Spinal cord (tissue), 10 donors: ENCODE results near the gene RPRM. TPM values are rescaled to one million over a fixed set of nuclear protein-coding genes. Genes with fewer than 3 reads are reported as not detected.
"Not testable (repeated sequence)": the region's sequence is repeated elsewhere in the genome, so short reads cannot be mapped to it uniquely, and the experiment has no call there.

Source experiments
- DNase-seq, 6 donors: peaks; one replicate each; pipeline versions ENCODE4 v3.0.0 to v3.0.0-alpha.2; 2013 to 2015; ENCODE audit warnings: low spot score in 6 of 6, low read depth in 4 of 6
- H3K27ac ChIP-seq: one replicate; pipeline ENCODE4 v1.5.1; 2013; ENCODE audit warnings: low read depth, low read length, control low read depth
- H3K27me3 ChIP-seq: one replicate; pipeline ENCODE4 v1.6.1; 2013; ENCODE audit warnings: low read length; ENCODE audit not compliant: control insufficient read depth, insufficient read depth
- H3K36me3 ChIP-seq: one replicate; pipeline ENCODE4 v1.6.1; 2013; ENCODE audit warnings: low read length; ENCODE audit not compliant: control insufficient read depth, insufficient read depth
- H3K4me1 ChIP-seq: one replicate; pipeline ENCODE4 v1.6.1; 2013; ENCODE audit warnings: low read length; ENCODE audit not compliant: control insufficient read depth, insufficient read depth
- H3K4me3 ChIP-seq: one replicate; pipeline ENCODE4 v1.5.1; 2013; ENCODE audit warnings: low read depth, low read length, control low read depth
- H3K9me3 ChIP-seq: one replicate; pipeline ENCODE4 v1.6.1; 2013; ENCODE audit warnings: low read length; ENCODE audit not compliant: control insufficient read depth, insufficient read depth
- WGBS: methylation state at CpG from one replicate; pipeline ENCODE4 v1.1.5; 2013; ENCODE audit warnings: missing lambda C conversion rate; ENCODE audit not compliant: insufficient coverage; 5-methylcytosine and 5-hydroxymethylcytosine counted together
- long read RNA-seq, 4 donors: transcript quantifications; one replicate each; lab custom pipeline, GENCODE V29; 2026
- polyA plus RNA-seq, 2 donors: library from polyadenylated mRNA; unstranded; fragments of 120-200 nt; gene quantifications; one replicate each; pipeline ENCODE4 v1.2.1, GENCODE V29; 2013; ENCODE audit not compliant: insufficient read length in 2 of 2
- total RNA-seq, 2 donors: library from RNA; depleted of rRNA in 1 of 2; stranded (reverse); fragments of 120-200 nt in 1 of 2; fragments of >200 nt in 1 of 2; gene quantifications; one replicate each; pipeline versions ENCODE4 v1.2.3 to v1.2.4, GENCODE V29; 2013 to 2014
- donor health status: healthy.

The RPRM gene
- 10 to 100 TPM; 15.1 to 21.8 TPM for total RNA-seq
- polyA plus RNA-seq, result 10 to 100 TPM; 78.2 to 83.8 TPM
- long read RNA-seq, donor 1, transcript RPRM-201 (1 exons, 1,471 nt), result major isoform, 63 of 63 reads
- long read RNA-seq, donor 1, partial matches to known transcripts, result 0 of 63 reads
- long read RNA-seq, donor 1, other reads (novel, unspliced or antisense), result 0 of 63 reads
- long read RNA-seq, donor 2, transcript RPRM-201 (1 exons, 1,471 nt), result major isoform, 39 of 39 reads
- long read RNA-seq, donor 2, partial matches to known transcripts, result 0 of 39 reads
- long read RNA-seq, donor 2, other reads (novel, unspliced or antisense), result 0 of 39 reads
- long read RNA-seq, donor 3, transcript RPRM-201 (1 exons, 1,471 nt), result major isoform, 49 of 49 reads
- long read RNA-seq, donor 3, partial matches to known transcripts, result 0 of 49 reads
- long read RNA-seq, donor 3, other reads (novel, unspliced or antisense), result 0 of 49 reads
- long read RNA-seq, donor 4, partial matches to known transcripts, result 0 of 2 reads
- long read RNA-seq, donor 4, other reads (novel, unspliced or antisense), result 0 of 2 reads

DNA sequence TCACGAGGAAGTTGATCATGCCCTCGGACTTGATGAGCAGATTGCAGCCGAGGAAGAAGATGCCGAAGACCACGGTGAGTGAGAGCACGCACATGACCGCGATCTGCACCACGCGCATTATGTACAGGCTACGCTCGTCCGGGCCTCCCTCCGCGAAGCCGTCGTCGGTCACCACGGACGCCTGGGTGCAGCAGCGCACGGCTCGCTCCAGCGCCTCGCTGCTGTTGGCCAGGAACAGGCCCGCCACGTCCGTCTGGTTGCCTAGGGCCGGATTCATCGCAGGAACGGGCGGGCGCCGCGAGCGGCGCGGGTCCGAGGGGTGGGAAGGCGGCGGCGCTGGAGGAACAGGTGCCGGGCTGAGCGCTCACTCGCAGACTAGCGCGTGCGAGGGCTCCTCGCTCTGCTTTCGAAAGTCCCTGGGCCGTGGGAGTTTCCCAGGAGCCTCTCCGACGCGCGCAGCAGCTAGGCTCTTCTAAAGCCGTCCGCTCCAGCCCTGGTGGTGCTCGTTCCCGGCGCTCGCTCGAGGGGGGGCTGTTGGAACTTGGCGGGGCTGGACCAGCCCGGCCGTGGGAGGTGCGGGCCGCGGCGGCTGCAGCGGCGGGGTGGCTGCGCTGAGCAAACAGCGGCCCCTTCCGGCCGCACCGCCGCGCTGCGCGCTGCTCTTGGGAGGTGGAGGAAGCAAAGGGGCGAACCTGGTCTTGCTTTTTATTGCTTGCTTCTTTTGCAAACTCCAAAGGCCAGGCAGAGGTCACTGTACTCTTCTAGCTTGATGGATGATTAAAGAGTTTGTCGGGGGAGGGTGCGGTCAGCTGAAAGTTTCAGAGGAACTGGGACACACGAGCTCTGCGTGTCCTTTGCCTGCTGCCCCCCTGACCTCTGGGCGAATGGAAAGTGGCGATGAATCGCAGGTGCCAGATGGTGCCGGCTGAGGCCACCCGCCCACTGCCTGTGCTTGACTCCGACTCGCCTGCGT, at the start of gene RPRM:
TSS of gene RPRM (minus strand) at position 474 of the 973 bp plus-strand sequence. CDS start at position 277, 197 bp downstream.
- H3K9me3 ChIP-seq, result no peaks in the 10 kb centered on the region

DNA sequence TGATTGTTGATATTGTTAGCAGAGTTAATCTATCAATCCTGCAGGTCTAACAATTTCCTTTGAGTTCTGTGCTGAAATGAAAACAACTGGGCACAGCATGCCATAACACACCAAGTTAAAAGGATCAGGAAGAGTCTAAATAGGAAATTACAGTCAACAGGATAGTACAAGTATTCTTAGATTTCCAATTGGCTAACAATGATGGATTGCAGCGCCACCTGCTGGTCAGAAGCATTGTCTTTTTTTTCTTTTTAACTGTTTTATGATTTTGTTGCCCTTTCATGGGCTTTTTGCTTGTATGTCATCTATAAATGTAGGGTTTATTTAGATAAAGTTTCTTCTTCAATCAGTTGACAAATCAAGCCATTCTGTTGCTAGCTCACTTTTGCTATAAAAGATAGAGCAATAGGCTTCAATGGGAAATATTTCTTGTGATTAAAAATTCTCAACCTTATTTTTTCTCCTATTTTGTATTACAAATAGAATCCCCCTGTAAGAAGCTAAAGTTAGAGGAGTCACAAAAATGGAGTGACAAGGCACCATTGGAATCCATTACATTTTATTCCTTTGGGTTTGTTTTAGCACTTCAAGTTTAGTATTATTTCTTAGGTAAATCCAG, 40.8 kb upstream of the RPRM start:
- Histone ChIP-seq H3K27me3 (no peaks in the 10 kb centered on the region), H3K4me3 (no peak overlapping the region), H3K27ac (no peak overlapping the region), H3K36me3 (no peaks in the 10 kb centered on the region), H3K9me3 (no peaks in the 10 kb centered on the region), H3K4me1 (no peaks in the 10 kb centered on the region)
- DNase-seq, result peak; percentile 43 to 94 (median 62)
- no CpG with 5 or more reads among the region's 1 CpG for WGBS

More for the DNA sequence above, at the start of gene RPRM:
- under 1% methylated on average over 93 of the region's 93 CpGs for WGBS
- DNase-seq, result peak in 5 of 6 donors; percentile 70 to 95 (median 81)
- Histone ChIP-seq H3K27me3 (peaks cover 18% of the 10 kb centered on the region), H3K4me1 (peaks cover 27% of the 10 kb centered on the region), H3K4me3 (peak within 1 kb of the TSS; percentile 55), H3K36me3 (no peaks in the 10 kb centered on the region), H3K27ac (peak within 1 kb of the TSS; percentile 80)

DNA sequence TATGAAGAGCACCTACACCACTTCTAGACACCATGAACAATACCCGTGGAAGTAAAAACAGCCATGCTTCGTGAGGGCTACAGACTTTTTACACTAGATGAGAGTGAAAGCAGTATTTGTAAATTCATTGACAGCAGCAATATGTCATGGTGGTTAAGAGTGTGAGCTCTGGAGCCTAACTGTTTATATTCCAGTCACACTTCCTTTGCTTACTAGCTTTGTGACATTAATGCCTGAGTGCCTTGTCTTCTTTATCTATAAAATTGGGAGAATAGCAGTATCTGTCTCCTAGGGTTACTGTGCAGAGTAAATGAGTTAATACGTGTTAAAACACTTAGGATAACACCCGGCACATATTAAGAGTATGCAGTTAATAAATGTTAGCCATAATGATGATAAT, 33.8 kb upstream of the RPRM start:
- no peak overlapping the region for H3K4me3 ChIP-seq
- no CpG with 5 or more reads among the region's 4 CpGs for WGBS
- H3K9me3 ChIP-seq, result no peaks in the 10 kb centered on the region
- no peaks in the 10 kb centered on the region for H3K27me3 ChIP-seq
- DNase-seq, result peak in 1 of 6 donors; percentile 57
- H3K36me3 ChIP-seq, result no peaks in the 10 kb centered on the region
- no peak overlapping the region for H3K27ac ChIP-seq
- H3K4me1 ChIP-seq, result no peaks in the 10 kb centered on the region

DNA sequence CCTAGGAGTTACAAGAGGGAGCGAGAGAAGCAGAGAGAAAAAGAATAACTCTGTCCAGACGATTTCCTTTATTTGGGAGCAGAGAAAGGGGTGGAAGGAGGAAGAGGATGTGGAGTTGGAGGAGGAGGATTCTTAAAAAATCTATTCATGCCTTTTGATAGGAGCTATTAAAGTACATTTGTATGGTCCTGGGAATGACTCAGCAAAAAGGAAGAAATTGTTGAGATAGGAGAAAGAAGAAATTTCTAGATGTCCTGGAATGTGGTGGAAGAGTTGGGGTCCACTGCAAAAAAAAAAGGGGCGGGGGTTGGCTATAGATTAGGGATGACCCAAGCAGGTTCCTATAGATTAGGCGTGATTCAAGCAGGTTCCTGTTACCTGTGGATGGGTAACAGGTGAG, 32.4 kb upstream of the RPRM start:
- Histone ChIP-seq H3K27me3 (no peaks in the 10 kb centered on the region), H3K4me3 (no peak overlapping the region), H3K4me1 (no peaks in the 10 kb centered on the region), H3K9me3 (no peaks in the 10 kb centered on the region), H3K36me3 (no peaks in the 10 kb centered on the region), H3K27ac (no peak overlapping the region)
- no peak for DNase-seq
- 100% methylated on average over 2 of the region's 4 CpGs for WGBS

DNA sequence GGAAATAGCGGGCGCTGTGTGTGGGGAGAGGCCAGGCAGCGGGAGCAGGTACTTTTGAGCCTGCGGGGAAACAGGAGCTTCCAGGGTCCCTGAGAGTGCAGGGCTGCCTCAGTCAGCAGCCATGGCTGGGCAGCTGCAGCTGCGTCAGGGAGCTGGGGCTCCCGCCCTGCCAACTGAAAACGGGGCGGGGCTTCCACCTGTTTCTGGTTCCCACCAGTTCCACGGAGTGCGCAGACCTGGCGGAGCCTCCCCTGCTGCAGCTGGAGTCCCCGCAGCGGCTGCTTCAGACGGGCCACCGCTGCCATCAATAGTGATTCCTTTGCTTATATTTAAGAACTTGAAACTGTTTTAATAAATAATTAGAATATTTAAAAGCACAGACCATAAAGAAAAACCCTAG, 30.6 kb upstream of the RPRM start:
- H3K4me3 ChIP-seq, result no peak overlapping the region
- 92% methylated on average over 8 of the region's 15 CpGs for WGBS
- H3K27me3 ChIP-seq, result no peaks in the 10 kb centered on the region

DNA sequence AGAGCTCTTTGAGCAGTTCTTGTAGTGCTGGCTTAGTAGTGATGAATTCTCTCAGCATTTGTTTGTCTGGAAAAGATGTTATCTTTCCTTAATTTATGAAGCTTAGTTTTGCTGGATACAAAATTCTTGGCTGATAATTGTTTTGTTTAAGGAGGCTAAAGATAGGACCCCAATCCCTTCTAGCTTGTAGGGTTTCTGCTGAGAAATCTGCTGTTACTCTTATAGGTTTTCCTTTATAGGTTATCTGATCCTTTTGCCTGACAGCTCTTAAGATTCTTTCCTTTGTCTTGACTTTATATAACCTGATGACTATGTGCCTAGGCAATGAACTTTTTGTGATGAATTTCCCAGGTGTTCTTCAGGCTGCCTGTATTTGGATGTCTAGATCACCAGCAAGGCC, 27.9 kb upstream of the RPRM start:
- not testable (repeated sequence) for H3K27me3 ChIP-seq, H3K27ac ChIP-seq, H3K4me3 ChIP-seq, H3K4me1 ChIP-seq, H3K36me3 ChIP-seq, H3K9me3 ChIP-seq, DNase-seq

More for the DNA sequence above, 30.6 kb upstream of the RPRM start:
- no peak for DNase-seq
- H3K9me3 ChIP-seq, result no peaks in the 10 kb centered on the region
- H3K4me1 ChIP-seq, result no peaks in the 10 kb centered on the region
- H3K36me3 ChIP-seq, result no peaks in the 10 kb centered on the region
- no peak overlapping the region for H3K27ac ChIP-seq

DNA sequence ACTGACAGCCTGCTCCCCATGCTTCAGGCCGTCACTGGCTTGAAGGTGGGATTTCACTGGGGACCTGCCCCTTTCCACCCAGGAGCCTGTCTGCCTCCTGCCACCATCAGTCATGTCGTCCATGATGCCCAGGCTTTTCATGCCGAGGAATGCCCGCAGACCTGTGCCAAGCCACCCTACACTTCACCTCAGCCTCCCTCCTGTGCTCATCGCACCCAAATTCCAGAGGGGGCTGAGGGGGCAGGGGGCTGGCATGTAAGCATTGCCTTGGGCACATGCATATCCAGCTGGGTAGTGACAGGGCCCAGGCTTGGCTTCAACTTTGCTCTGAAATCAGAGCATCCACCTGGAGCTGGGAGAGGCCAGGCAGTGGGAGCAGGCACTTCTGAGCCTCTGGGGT, 20.9 kb upstream of the RPRM start:
- no peaks in the 10 kb centered on the region for H3K9me3 ChIP-seq
- no peak overlapping the region for H3K27ac ChIP-seq
- H3K36me3 ChIP-seq, result no peaks in the 10 kb centered on the region
- H3K4me3 ChIP-seq, result no peak overlapping the region
- WGBS, result 64% methylated on average over 2 of the region's 5 CpGs
- H3K27me3 ChIP-seq, result no peaks in the 10 kb centered on the region
- no peaks in the 10 kb centered on the region for H3K4me1 ChIP-seq
- no peak for DNase-seq

DNA sequence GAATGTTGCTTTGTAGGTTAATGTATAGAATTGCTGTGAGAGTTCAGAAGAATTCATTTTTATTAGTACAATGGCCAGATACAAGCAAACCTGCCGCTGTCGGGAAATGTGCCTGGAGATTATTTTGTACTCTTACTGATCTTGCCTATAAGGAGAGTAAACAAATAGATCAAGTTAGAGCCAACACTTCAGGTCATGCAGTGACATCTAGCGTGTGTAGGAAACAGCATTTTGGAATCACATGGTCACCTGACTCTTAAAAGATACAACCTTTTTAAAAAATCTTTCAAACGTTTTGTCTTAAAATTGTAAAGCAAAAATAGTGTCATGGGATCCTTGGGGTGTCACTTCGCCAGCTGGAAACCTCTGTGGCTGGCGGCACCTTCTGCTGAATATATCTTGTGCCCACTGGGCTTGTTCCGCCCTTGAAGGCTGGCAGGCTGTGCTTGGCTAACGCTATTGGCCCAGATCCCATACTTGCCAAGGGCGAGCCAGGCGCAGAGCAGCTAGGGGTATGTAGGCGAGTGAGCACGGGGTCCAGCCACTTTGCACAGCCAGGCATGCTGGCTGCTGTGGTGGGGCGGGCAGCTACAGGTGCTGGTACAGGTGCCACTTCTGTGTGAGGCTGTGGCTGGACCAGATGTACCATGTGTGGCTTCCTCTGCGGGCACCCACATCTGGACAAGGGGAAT, 19.5 kb upstream of the RPRM start:
- DNase-seq, result no peak
- no peak overlapping the region for H3K27ac ChIP-seq
- H3K4me3 ChIP-seq, result no peak overlapping the region
- H3K27me3 ChIP-seq, result no peaks in the 10 kb centered on the region
- 89% methylated on average over 11 of the region's 14 CpGs for whole genome bisulfite sequencing
- H3K9me3 ChIP-seq, result no peaks in the 10 kb centered on the region
- no peaks in the 10 kb centered on the region for H3K36me3 ChIP-seq
- H3K4me1 ChIP-seq, result no peaks in the 10 kb centered on the region

DNA sequence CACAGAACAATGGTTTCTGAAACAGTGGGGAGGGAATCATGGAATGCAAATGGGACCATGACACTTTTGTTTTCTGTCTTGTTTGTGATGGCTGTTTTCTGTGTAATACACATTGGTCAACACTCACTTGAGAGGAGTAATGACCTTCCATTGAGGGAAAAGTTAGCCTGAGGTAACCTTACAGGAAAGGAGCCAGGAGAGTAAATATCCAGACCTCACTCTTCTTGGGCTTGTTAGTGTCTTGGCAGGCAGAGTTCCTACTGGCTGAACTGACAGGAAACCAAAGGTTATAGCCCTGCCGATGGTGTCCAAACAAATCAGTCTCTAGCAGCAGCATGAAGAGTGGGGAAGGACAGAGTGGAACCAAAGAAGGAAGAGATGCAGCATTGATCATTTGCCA, 17.2 kb upstream of the RPRM start:
- Histone ChIP-seq H3K27me3 (no peaks in the 10 kb centered on the region), H3K4me1 (no peaks in the 10 kb centered on the region), H3K9me3 (no peaks in the 10 kb centered on the region), H3K4me3 (no peak overlapping the region), H3K36me3 (no peaks in the 10 kb centered on the region), H3K27ac (no peak overlapping the region)
- DNase-seq, result peak in 1 of 6 donors; percentile 11
- WGBS, result 50% methylated on average over 1 of the region's 1 CpG
